ENCODE data around the gene BTBD16. TPM values are rescaled to one million over a fixed set of nuclear protein-coding genes. Genes with fewer than 3 reads are reported as not detected.

The BTBD16 gene
- total and polyA plus RNA-seq, 2 of the 13 experiments (the other 11 are each of a cell fraction or from before 2014, with no cell fraction given): 5.0 to 11.9 TPM

DNA sequence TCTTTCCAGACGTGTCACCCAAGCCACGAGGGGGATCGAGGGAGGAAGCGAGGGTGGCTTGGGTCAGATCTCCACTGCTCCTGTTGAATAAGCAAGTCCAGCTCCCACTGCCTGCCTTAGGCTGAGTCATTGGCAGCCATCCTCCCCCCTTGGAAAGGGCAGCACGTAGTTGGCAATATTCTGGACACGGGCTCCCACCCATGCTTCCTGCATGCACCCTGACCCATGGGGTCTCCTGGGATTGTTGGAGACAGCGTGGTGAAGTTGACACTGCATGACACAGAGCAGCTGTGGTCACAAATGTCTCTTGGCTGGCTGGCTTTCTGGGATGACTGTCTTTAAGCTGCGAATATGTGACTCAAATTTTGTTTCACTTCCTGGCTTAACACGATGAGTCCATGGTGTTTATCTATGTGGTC is 11.2 kb downstream of the BTBD16 start (continued):
- no peak for TF ChIP-seq XBP1 (CRISPR knock-in tag; IDR thresholded peaks at IDR 0.05)

DNA sequence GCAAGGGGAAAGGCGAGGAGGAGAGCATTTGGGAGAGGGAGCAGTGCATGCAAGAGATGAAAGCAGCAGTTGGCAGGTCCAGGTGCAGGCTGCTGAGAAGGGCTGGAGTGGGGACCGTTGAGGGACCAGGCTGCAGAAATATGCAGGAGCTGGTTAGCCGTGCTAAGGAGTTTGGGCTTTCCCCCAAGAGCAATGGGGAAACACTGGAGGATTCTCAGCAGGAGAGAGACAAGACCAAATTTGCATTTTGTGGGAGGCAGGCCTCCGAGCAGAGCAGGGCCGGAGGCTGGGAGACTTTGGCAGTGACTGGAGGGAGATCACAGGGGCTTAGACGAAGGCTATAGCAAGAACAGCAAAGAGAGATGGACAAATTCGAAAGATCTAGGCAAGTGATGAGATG is 11.8 kb downstream of the BTBD16 start:
- Histone ChIP-seq H3K4me1 (ENCODE audit: insufficient read depth, low read length) (peaks cover 21% of the 10 kb centered on the region), H3K36me3 (replicated peaks in 1 of 2; ENCODE audit: control insufficient read depth in 1 of 2, insufficient read depth in 2 of 2, low read length in 2 of 2) (no peaks in the 10 kb centered on the region), H3K27me3 (ENCODE audit: control insufficient read depth in 1 of 2, insufficient read depth in 2 of 2, low read length in 2 of 2) (peaks cover 6 to 34% of the 10 kb centered on the region in 2 experiments; a peak in 4 of 5 replicates), H3K4me2 (ENCODE audit: low read depth, low read length) (no peak overlapping the region), H3K9me3 (ENCODE audit: low read length) (no peaks in the 10 kb centered on the region), H3K9ac (ENCODE audit: insufficient read depth, low read depth, low read length) (no peak overlapping the region), H3K27ac (ENCODE audit: extremely low read length, insufficient read depth, low read length) (no peak overlapping the region), H4K20me1 (ENCODE audit: insufficient read depth, low read length) (no peaks in the 10 kb centered on the region), H3K4me3 (replicated peaks in 1 of 3; ENCODE audit: insufficient read depth in 1 of 3, low read depth in 2 of 3, low read length in 3 of 3) (no peak overlapping the region), H2AFZ (ENCODE audit: low read length) (no peak overlapping the region), H3K79me2 (ENCODE audit: insufficient read depth, low read length) (no peaks in the 10 kb centered on the region)
- in situ Hi-C loops (cut with HindIII; ENCODE audit: extremely low pct_ligation_motif_present, low pct_unique_long_range_greater_than_20kb) (loop anchor here (5.0 kb wide), 1 partner anchor 284 kb away; no protein-coding TSS in a partner anchor), intact Hi-C loops (cut with micrococcal nuclease; ENCODE audit: unreplicated experiment) (no loop called here)
- no peak for FAIRE-seq
- ATAC-seq: no peak
- no peak for TF ChIP-seq U2AF1 (optimal IDR thresholded peaks at IDR 0.05; ENCODE audit: low read depth, low read length)
- TF ChIP-seq, protein P1, sequence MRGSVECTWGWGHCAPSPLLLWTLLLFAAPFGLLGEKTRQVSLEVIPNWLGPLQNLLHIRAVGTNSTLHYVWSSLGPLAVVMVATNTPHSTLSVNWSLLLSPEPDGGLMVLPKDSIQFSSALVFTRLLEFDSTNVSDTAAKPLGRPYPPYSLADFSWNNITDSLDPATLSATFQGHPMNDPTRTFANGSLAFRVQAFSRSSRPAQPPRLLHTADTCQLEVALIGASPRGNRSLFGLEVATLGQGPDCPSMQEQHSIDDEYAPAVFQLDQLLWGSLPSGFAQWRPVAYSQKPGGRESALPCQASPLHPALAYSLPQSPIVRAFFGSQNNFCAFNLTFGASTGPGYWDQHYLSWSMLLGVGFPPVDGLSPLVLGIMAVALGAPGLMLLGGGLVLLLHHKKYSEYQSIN (CRISPR knock-in tag; IDR thresholded peaks at IDR 0.05; ENCODE audit: borderline replicate concordance): no peak
- TF ChIP-seq ZNF234 (CRISPR knock-in tag; conservative IDR thresholded peaks at IDR 0.05): no peak
- no peak for TF ChIP-seq ZNF776 (CRISPR knock-in tag; IDR thresholded peaks at IDR 0.05)
- TF ChIP-seq, protein P2, sequence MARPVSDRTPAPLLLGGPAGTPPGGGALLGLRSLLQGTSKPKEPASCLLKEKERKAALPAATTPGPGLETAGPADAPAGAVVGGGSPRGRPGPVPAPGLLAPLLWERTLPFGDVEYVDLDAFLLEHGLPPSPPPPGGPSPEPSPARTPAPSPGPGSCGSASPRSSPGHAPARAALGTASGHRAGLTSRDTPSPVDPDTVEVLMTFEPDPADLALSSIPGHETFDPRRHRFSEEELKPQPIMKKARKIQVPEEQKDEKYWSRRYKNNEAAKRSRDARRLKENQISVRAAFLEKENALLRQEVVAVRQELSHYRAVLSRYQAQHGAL (CRISPR knock-in tag; IDR thresholded peaks at IDR 0.05; ENCODE audit: not compliant biosample characterization): no peak
- TF ChIP-seq, protein P3, sequence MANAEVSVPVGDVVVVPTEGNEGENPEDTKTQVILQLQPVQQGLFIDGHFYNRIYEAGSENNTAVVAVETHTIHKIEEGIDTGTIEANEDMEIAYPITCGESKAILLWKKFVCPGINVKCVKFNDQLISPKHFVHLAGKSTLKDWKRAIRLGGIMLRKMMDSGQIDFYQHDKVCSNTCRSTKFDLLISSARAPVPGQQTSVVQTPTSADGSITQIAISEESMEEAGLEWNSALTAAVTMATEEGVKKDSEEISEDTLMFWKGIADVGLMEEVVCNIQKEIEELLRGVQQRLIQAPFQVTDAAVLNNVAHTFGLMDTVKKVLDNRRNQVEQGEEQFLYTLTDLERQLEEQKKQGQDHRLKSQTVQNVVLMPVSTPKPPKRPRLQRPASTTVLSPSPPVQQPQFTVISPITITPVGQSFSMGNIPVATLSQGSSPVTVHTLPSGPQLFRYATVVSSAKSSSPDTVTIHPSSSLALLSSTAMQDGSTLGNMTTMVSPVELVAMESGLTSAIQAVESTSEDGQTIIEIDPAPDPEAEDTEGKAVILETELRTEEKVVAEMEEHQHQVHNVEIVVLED (CRISPR knock-in tag; IDR thresholded peaks at IDR 0.05; ENCODE audit: borderline replicate concordance): no peak
- no peak for TF ChIP-seq TARDBP (CRISPR knock-in tag; IDR thresholded peaks at IDR 0.05)
- DNase-seq (ENCODE audit: low spot score): no peak
- ChIA-PET POLR2A (no interaction called here), CTCF (ENCODE audit: low intra/inter-chr PET ratio, low total read pairs) (interaction anchor here (1.1 kb wide), 1 partner anchor 283 kb away, joined by 3 read pairs; no protein-coding TSS in a partner anchor)
- no TSS peak for BruUV-seq (replicated peaks)
- 26% methylated on average over 7 of the region's 7 CpGs for WGBS (ENCODE audit: low lambda C conversion rate)

Measured in HepG2 (cell line).